Activated CD4-positive, alpha-beta T cell treated with anti-CD3 and anti-CD28 coated beads, Interleukin-2, amount 10 ng/mL, durations not matched to agents 7 days and 5 days (primary cell): ENCODE measurements around the gene MGMT. TPM values are rescaled to one million over a fixed set of nuclear protein-coding genes. Genes with fewer than 3 reads are reported as not detected.

Source experiments
- CTCF ChIA-PET: fragments of 350-600 bp; sonication (Branson Sonifier 250); formaldehyde crosslinking; loops from one replicate; lab custom pipeline; 2021; ENCODE audit warnings: antibody characterized with exemption; lab: Charles Lee
- POLR2A ChIA-PET: fragments of 350-600 bp; sonication (Branson Sonifier 250); formaldehyde crosslinking; loops from one replicate; lab custom pipeline; 2021; ENCODE audit warnings: antibody characterized with exemption; lab: Charles Lee
- DNase-seq: peaks from one replicate; pipeline ENCODE4 v3.0.0-alpha.2; 2020
- H3K27ac Mint-ChIP-seq: one replicate; pipeline ENCODE4 v1.8.0; 2021; ENCODE audit warnings: mild to moderate bottlenecking, moderate library complexity, mixed read lengths
- H3K27me3 Mint-ChIP-seq: one replicate; pipeline ENCODE4 v1.8.0; 2021; ENCODE audit warnings: mixed read lengths
- H3K36me3 Mint-ChIP-seq: one replicate; pipeline ENCODE4 v1.8.0; 2021; ENCODE audit warnings: low read depth, mixed read lengths
- H3K4me1 Mint-ChIP-seq: one replicate; pipeline ENCODE4 v1.8.0; 2021; ENCODE audit warnings: mixed read lengths
- H3K4me3 Mint-ChIP-seq: one replicate; pipeline ENCODE4 v1.8.0; 2021; ENCODE audit warnings: mild to moderate bottlenecking, moderate library complexity, mixed read lengths
- H3K9me3 Mint-ChIP-seq: one replicate; pipeline ENCODE4 v1.8.0; 2021; ENCODE audit warnings: mixed read lengths
- total RNA-seq, 2 experiments: library from RNA; stranded (reverse); gene quantifications; one replicate each; pipeline ENCODE4 v1.2.3, GENCODE V29; 2021

The MGMT gene
- total RNA-seq, 2 experiments from 2014 or later = 17.6 to 19.3 TPM

DNA sequence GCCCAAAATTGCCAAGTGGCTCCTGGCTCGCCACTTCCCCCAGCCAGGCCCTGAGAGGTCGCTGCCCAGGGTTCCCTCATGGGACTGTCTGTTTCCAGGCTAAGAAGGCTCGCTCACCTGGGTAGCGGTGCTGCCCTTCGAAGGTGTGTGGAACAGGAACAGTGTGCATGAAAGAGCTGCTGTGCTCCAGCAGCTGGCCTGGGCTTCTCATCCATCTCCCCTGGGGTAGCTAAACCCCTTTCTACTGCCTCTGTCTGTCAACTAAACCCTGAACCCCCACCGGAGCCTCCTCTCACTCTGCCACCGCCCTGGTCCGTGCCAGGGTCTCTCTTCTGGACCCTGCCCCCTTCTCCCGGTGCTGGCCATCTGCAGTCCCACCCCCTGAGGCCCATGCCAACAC lies 344.2 kb downstream of the MGMT start:
- no peaks in the 10 kb centered on the region for H3K27me3 Mint-ChIP-seq
- DNase-seq = no peak
- H3K9me3 Mint-ChIP-seq = no peaks in the 10 kb centered on the region
- no peak overlapping the region for H3K4me3 Mint-ChIP-seq
- ChIA-PET POLR2A (no interaction called here), CTCF (no interaction called here)
- no peak overlapping the region for H3K27ac Mint-ChIP-seq
- no peaks in the 10 kb centered on the region for H3K4me1 Mint-ChIP-seq
- H3K36me3 Mint-ChIP-seq = no peaks in the 10 kb centered on the region

- Mint-ChIP-seq H3K36me3 (no peaks in the 10 kb centered on the region), H3K4me3 (no peak overlapping the region), H3K9me3 (no peaks in the 10 kb centered on the region), H3K4me1 (no peaks in the 10 kb centered on the region), H3K27ac (no peak overlapping the region), H3K27me3 (no peaks in the 10 kb centered on the region)
- ChIA-PET CTCF (no interaction called here), POLR2A (no interaction called here)
- DNase-seq = no peak
Measured at GRCh38 chr10:129812398-129812797, 345.4 kb downstream of the MGMT start.

DNA sequence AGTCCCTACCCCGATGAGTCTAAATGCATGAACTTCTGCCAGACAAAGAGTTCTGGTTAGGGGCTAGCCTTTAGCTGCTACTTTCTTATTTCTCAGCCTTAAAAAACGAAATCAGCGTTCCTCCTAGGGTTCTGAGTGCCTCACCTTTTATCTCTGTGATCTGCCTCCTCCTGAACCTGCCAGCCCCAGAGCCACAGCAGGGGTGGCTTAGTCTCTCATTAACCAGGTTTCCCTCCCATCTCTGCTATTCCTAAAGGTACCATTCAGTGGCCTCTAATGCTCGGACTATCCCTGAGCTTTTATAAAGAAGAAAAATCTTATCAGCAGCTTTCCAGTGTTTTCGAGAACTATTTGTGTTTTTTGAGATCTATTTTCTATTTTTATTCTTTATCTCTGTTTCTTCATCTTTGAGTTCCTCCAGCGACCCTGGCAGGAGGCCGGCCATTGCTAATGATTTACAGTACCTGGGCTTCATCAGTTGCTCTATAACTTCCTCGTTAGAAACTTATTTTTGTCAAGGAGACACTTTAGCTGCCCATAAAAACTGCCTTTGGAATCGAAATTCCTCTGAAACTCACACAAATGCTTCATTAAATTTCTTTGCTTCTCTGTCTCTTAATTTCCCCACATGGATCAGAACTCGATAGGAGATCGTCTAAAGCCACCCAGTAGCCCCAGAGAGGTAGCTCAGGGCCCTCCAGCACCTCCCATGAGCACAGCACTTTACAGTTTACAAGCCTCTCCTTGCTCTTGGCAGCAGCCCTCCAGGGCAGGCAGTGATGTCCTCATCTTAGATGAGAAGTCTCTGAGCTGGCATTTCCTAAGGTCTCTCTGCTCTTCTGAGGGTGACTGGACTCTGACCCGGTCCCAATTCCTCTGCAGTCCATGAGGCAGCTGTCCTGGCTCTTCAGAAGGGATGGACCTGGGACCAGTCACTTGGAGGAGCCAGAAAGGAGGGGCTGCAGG lies 347.9 kb downstream of the MGMT start:
- DNase-seq = no peak
- no peaks in the 10 kb centered on the region for H3K27me3 Mint-ChIP-seq
- H3K9me3 Mint-ChIP-seq = no peaks in the 10 kb centered on the region
- no peak overlapping the region for H3K4me3 Mint-ChIP-seq
- POLR2A ChIA-PET = interaction anchor here (0.7 kb wide), 1 partner anchor 197 kb away, joined by 3 read pairs; no protein-coding TSS in a partner anchor
- no peaks in the 10 kb centered on the region for H3K4me1 Mint-ChIP-seq
- no peaks in the 10 kb centered on the region for H3K36me3 Mint-ChIP-seq
- no peak overlapping the region for H3K27ac Mint-ChIP-seq
- CTCF ChIA-PET = no interaction called here

DNA sequence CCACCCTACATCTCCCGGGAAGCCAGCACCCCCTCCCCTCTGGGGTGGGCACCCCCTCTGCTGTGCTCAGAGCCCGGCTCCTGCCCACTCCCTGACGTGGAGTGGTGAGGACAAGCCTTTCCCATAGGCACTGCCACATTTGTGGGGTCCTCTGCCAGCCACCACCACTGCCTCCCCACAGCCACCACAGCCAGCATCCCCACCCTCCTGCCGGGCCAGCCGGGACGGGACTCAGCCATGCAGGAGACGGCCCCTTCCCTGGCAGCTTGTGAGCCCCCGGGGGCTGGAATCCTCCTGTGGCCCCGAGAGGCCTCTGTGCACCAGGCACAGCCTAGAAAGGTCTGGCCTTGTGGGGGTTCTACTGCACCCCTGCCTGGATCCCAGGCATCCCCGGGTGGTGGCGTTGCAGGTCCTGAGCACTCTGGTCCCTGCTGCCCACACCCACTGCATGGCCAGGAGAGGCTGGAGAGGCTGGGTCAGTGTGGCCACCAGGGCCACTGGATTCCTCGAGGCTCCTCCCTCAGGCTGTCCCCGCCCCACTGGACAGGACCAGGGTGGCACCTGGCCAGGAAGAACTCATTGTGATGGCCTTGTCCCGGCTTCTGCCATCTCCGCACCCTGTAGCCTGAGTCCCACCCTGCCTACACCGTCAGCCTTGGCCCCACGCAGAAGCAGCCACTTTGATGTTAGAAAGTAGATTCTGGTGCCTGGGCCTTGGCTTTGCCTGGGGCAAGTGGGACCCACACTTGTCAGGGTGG lies 349.0 kb downstream of the MGMT start:
- Mint-ChIP-seq H3K9me3 (no peaks in the 10 kb centered on the region), H3K4me1 (no peaks in the 10 kb centered on the region), H3K27me3 (no peaks in the 10 kb centered on the region), H3K27ac (no peak overlapping the region), H3K4me3 (no peak overlapping the region), H3K36me3 (no peaks in the 10 kb centered on the region)
- no peak for DNase-seq
- CTCF ChIA-PET = no interaction called here
- POLR2A ChIA-PET = no interaction called here

DNA sequence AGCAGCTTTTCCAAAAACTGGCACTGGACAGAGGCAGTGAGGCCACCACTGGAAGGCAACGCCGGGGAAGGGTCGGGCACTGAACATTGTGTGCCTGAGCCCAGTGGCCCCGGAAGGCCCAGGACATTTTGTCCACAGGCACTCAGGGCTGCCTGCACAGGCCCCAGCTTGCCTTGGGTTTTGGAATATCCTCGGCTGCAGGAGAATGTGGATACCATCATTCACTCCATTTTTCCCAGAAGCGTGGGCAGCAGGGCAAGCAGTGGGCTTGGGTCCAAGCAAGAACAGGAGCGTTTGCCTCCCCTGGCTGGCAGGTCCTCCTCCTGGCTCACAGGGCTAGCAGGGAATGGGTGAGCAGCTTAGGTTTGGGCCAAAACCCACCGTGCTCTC lies 349.6 kb downstream of the MGMT start:
- Mint-ChIP-seq H3K4me3 (no peak overlapping the region), H3K4me1 (no peaks in the 10 kb centered on the region), H3K9me3 (no peaks in the 10 kb centered on the region), H3K36me3 (no peaks in the 10 kb centered on the region), H3K27ac (no peak overlapping the region), H3K27me3 (no peaks in the 10 kb centered on the region)
- ChIA-PET CTCF (no interaction called here), POLR2A (no interaction called here)
- DNase-seq = no peak
